Cardiac fibroblast (primary cell): ENCODE results near the gene OR2D2.
"Not testable (repeated sequence)": the region's sequence is repeated elsewhere in the genome, so short reads cannot be mapped to it uniquely, and the experiment has no call there.

Experiments
- DNase-seq, 2 donors: peaks; one replicate each; pipeline versions ENCODE4 v3.0.0 to v3.0.0-alpha.2; 2010; ENCODE audit warnings: low read depth in 2 of 2
- H3K4me3 ChIP-seq, 2 donors: replicated peaks in 1 of 2; 1 replicate in 1 of 2; 2 replicates in 1 of 2; pipeline ENCODE4 v1.5.1; 2011; ENCODE audit warnings: low read depth in 2 of 2, low read length in 2 of 2, mild to moderate bottlenecking in 2 of 2, moderate library complexity in 1 of 2
- TF ChIP-seq, protein P1 (sequence below): IDR thresholded peaks from one replicate; pipeline ENCODE4 v1.5.1; 2011; ENCODE audit warnings: low read depth, mild to moderate bottlenecking, low read length, inconsistent platforms

Gene OR2D2

DNA sequence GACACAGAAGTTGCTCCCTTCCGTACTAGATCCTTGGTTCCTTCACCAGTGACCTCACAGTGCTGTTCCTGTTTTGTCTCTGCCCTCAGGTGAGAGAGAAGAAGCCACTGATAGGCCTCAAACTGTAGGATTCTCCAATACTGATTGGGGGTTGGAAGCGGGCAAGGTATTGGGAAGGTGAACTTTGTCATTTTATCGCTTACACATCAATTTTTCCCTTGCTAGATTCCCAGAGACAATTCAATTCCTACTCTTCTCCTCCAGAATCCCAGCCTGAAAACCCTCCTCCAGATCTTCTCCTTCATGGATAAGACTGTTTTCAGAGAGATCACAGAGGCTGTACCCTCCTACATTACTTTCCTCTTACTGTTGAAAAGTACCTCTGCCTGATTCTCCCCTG lies 19.1 kb upstream of the OR2D2 start:
- no peak for DNase-seq
- TF ChIP-seq, protein P1, sequence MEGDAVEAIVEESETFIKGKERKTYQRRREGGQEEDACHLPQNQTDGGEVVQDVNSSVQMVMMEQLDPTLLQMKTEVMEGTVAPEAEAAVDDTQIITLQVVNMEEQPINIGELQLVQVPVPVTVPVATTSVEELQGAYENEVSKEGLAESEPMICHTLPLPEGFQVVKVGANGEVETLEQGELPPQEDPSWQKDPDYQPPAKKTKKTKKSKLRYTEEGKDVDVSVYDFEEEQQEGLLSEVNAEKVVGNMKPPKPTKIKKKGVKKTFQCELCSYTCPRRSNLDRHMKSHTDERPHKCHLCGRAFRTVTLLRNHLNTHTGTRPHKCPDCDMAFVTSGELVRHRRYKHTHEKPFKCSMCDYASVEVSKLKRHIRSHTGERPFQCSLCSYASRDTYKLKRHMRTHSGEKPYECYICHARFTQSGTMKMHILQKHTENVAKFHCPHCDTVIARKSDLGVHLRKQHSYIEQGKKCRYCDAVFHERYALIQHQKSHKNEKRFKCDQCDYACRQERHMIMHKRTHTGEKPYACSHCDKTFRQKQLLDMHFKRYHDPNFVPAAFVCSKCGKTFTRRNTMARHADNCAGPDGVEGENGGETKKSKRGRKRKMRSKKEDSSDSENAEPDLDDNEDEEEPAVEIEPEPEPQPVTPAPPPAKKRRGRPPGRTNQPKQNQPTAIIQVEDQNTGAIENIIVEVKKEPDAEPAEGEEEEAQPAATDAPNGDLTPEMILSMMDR, result no peak
- H3K4me3 ChIP-seq, result no peak overlapping the region

- H3K4me3 ChIP-seq, DNase-seq: not testable (repeated sequence)
Observed at GRCh38 chr11:6904804-6905203, 12.5 kb upstream of the OR2D2 start.

DNA sequence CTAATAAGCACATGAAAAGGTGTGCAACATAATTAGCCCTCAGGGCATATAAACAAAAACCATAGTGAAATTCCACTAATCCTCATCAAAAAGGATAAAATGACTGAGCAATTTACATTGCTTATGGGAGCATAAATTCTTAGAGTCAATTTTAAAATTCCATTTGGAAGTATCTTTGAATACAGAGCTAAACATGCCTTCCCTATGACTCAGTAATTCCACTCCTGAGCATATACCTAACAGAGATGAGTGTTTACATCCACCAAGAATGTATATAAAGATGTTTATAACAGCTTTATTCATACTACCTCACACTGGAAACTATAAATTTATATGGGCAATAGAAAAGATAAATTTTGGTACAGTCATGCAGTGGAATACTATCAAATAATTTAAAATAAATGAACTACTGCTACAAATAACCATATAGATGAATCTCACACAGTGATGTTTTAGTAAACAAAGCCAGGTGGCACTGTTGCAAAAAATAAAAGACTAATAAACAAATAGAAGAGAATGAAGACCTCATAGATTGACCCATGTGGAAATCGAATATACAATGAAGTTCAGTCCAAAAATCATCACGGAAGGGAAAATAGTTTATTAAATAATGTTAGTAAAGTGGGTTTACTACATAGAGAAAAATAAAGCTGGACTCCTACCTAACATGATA lies 8.2 kb upstream of the OR2D2 start:
- peak in 1 of 2 donors; percentile 5 for DNase-seq
- TF ChIP-seq, protein P1, result no peak
- no peak overlapping the region for H3K4me3 ChIP-seq

- no peak for DNase-seq
- no peak overlapping the region for H3K4me3 ChIP-seq
- TF ChIP-seq, protein P1, result no peak
Observed at GRCh38 chr11:6898911-6899310, 6.6 kb upstream of the OR2D2 start.

DNA sequence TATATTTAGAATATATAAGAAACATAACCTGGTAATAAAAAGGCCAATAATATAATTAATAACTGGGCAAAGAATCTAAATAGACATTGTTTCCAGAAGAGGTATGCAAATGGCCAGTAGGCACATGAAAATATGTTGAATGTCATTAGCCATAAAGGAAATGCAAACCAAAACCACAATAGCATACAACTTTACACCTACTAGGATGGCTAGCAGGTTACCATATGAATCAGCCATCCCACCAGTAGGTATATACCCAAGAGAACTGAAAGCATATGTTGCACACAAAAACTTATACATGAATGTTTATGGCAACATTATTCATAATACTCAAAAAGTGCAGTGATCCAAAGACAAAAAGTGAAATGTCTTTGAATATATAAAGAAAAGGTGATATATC lies 2.7 kb upstream of the OR2D2 start:
- no peak for DNase-seq
- no peak overlapping the region for H3K4me3 ChIP-seq
- TF ChIP-seq, protein P1, result no peak

- TF ChIP-seq, protein P1, result no peak
- no peak overlapping the region for H3K4me3 ChIP-seq
- no peak for DNase-seq
Observed at GRCh38 chr11:6894097-6894496, 1.8 kb upstream of the OR2D2 start.

- no peak for DNase-seq
- TF ChIP-seq, protein P1, result no peak
- H3K4me3 ChIP-seq, result no peak overlapping the region
Observed at GRCh38 chr11:6889835-6890234, 2.5 kb downstream of the OR2D2 start.
